GM12864 (cell line): ENCODE results near the gene SIPA1L2.

Experiments used
- DNase-seq: peaks from one replicate; pipeline ENCODE4 v3.0.0-alpha.2; 2011; ENCODE audit warnings: low read depth
- H3K4me3 ChIP-seq: 2 replicates; pipeline ENCODE4 v1.5.1; 2011; ENCODE audit warnings: mild to moderate bottlenecking, low read depth, low read length, control low read depth
- CTCF ChIP-seq: IDR thresholded peaks from 2 replicates; pipeline ENCODE4 v1.5.1; 2011; ENCODE audit warnings: low read depth, mild to moderate bottlenecking, moderate library complexity, low read length, control low read depth, inconsistent platforms; ENCODE audit errors: missing control alignments

SIPA1L2 gene

DNA sequence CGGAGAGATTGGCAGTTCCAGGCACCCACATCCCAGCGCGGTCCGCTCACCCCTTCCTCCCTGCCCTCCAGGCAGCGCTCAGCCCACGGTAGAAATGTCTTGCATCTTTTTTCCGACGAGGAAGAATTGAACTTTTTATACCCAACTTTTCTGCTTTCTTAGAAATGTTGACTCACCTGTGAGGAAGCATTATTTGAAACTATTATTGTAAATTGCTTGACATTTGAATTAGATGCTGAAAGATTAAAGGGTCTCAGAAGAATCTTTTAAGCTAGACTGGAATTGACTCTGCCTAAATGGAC, 912 bp upstream of the SIPA1L2 start:
- H3K4me3 ChIP-seq = peak overlapping the region; percentile 67
- TF ChIP-seq CTCF = no peak
- no peak for DNase-seq

DNA sequence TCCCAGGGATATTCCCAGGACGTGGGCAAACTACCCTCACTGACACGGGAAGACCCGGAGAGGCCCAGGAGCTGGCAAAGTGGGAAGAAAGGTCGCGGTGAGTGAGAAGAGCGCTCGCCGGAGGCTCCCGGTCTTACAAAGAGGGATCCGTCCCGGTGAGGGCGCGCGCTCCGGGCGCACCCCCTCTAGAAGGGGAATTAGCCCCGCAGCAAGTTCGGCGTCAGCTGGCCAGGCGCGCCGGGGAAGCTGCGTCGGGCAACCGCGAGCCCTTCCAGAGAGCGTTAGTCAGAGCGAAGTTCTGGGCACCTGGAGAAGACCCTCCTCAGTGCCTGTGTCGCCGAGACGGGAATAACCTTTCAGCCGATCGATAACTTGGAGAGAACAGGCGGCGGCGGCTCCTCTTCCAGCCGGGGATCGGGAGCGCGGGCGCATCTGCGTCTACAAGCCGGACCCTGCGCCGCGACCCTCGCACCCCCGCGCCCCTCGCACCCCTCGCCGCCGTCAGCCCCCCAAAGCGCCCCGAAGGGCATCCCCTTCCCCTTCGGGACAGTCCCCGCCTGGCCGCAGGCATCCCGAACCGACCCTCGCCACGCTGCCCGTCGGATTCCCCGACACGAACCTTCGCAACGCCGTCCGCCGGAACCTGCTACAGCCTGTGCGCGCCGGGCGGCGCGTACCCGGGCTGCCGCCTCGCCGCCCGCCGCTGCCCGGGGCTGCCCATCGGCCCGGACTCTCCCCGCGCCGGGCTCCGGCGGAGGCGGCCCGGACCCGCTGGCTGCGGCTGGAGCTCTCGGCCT, 485 bp downstream of the SIPA1L2 start:
- TF ChIP-seq CTCF = no peak
- H3K4me3 ChIP-seq = peak overlapping the region; percentile 67
- DNase-seq = no peak

DNA sequence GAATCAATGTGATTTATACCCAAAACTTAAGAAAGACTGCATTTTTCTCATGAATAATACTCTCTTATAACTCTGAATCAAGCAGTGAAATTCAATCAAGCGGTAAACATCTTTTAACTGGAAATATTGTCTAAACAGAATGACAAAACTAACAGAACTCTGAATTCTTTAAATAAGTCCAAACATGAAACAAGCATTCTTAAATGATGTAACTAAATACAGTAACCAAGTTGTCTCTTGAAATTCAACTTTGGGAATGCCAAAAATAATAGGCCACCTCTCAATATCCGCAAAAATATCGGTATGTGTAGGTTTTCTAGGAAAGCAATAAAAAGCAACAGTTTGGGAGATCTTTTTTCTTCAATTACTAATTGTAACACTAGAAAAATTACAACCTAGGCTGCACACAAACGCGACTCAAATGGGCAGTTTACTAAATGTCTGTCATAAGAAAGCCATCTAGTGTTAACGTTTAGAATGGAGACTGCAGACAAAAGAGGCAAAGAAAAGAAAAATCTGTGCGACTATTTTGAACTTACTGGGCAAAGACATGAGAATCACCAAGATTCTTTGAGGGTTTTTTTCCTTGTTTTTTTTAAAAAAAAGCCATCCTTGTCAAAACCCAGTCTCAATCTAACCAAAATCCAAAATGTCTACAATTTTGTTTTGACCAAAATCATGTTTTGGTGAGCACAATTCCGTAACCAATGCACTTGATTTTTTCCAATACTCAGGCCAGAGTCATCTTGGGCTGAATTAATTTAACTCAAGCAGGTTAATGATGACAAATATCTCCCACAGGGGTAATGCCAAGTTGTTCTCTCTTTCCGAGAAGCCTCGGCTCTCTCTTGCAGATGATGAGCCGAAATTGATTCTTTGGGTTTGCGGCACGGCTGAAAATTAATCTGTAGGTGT, 1.3 kb downstream of the SIPA1L2 start:
- no peak for DNase-seq
- no peak overlapping the region for H3K4me3 ChIP-seq
- no peak for TF ChIP-seq CTCF

GRCh38 chr1:232627645-232628334, 2.1 kb downstream of the SIPA1L2 start:
- DNase-seq = no peak
- no peak overlapping the region for H3K4me3 ChIP-seq
- peak; percentile 25 for TF ChIP-seq CTCF

- DNase-seq = no peak
- TF ChIP-seq CTCF = no peak
- no peak overlapping the region for H3K4me3 ChIP-seq
These were observed 2.8 kb downstream of the SIPA1L2 start for GRCh38 chr1:232627171-232627570.

GRCh38 chr1:232626452-232626851, 3.5 kb downstream of the SIPA1L2 start:
- TF ChIP-seq CTCF = no peak
- DNase-seq = no peak
- H3K4me3 ChIP-seq = no peak overlapping the region
